PC-9 (cell line): ENCODE data around the gene CCL21. TPM values are rescaled to one million over a fixed set of nuclear protein-coding genes. Genes with fewer than 3 reads are reported as not detected.
"Not testable (repeated sequence)": the region's sequence is repeated elsewhere in the genome, so short reads cannot be mapped to it uniquely, and the experiment has no call there.

Experiments used
- Bru-seq: library from RNA; stranded (reverse); fragments of 400-500 nt; gene quantifications from one replicate; lab custom pipeline; 2021; lab: Mats Ljungman, UMichigan
- BruChase-seq, 2 experiments: library from RNA; stranded (reverse); fragments of 400-500 nt; gene quantifications; one replicate each; lab custom pipeline; 2021; lab: Mats Ljungman, UMichigan
- BruUV-seq: library from RNA; stranded (reverse); fragments of 400-500 nt; replicated peaks from 2 replicates; lab custom pipeline; 2021; lab: Mats Ljungman, UMichigan
- CTCF ChIA-PET: fragments of 300-600 bp; sonication (Branson Sonifier 250); formaldehyde crosslinking; loops from one replicate; lab custom pipeline; 2022; ENCODE audit warnings: antibody characterized with exemption; lab: Charles Lee
- POLR2A ChIA-PET: fragments of 300-600 bp; sonication (Branson Sonifier 250); formaldehyde crosslinking; loops from one replicate; lab custom pipeline; 2022; ENCODE audit warnings: antibody characterized with exemption; ENCODE audit not compliant: unreplicated experiment; lab: Charles Lee
- DNase-seq, 2 experiments: peaks; one replicate each; pipeline versions ENCODE4 v3.0.0 to v3.0.0-alpha.2; 2015 to 2022; ENCODE audit warnings: mixed read lengths in 1 of 2
- H2AFZ ChIP-seq: fragments of 200-600 bp; sonication (generic); 2 replicates; pipeline ENCODE4 v1.8.1; 2017; ENCODE audit warnings: antibody characterized with exemption
- H3F3A ChIP-seq: fragments of 200-600 bp; sonication (generic); 2 replicates; pipeline ENCODE4 v1.8.1; 2017; ENCODE audit warnings: antibody characterized with exemption, mild to moderate bottlenecking, low read depth; ENCODE audit not compliant: insufficient read depth
- H3K27ac ChIP-seq: fragments of 200-600 bp; sonication (generic); 2 replicates; pipeline ENCODE4 v1.6.1; 2016; ENCODE audit warnings: mixed run types
- H3K27me3 ChIP-seq: fragments of 200-600 bp; sonication (generic); 2 replicates; pipeline ENCODE4 v1.6.1; 2016; ENCODE audit warnings: low read depth, mixed run types; ENCODE audit not compliant: insufficient read depth
- H3K36me3 ChIP-seq: fragments of 200-600 bp; sonication (generic); 2 replicates; pipeline ENCODE4 v1.6.1; 2016; ENCODE audit warnings: low read depth, mixed run types
- H3K4me1 ChIP-seq: fragments of 200-600 bp; sonication (generic); replicated peaks from 2 replicates; pipeline ENCODE4 v1.6.1; 2016; ENCODE audit warnings: mixed run types; ENCODE audit not compliant: insufficient read depth
- H3K4me2 ChIP-seq: fragments of 200-600 bp; sonication (generic); 2 replicates; pipeline ENCODE4 v1.6.1; 2017; ENCODE audit warnings: mixed run types
- H3K4me3 ChIP-seq: fragments of 200-600 bp; sonication (generic); 2 replicates; pipeline ENCODE4 v1.6.1; 2016; ENCODE audit warnings: mixed run types
- H3K79me2 ChIP-seq: fragments of 200-600 bp; sonication (generic); 2 replicates; pipeline ENCODE4 v1.6.1; 2017; ENCODE audit warnings: low read depth, mixed run types
- H3K9me2 ChIP-seq: fragments of 200-600 bp; sonication (generic); 2 replicates; pipeline ENCODE4 v1.8.1; 2017; ENCODE audit warnings: mild to moderate bottlenecking; ENCODE audit not compliant: insufficient read depth
- H3K9me3 ChIP-seq: fragments of 200-600 bp; sonication (generic); 2 replicates; pipeline ENCODE4 v1.8.1; 2016; ENCODE audit warnings: low read depth; ENCODE audit not compliant: insufficient read depth
- H4K20me1 ChIP-seq: fragments of 200-600 bp; sonication (generic); 2 replicates; pipeline ENCODE4 v1.8.1; 2017; ENCODE audit not compliant: insufficient read depth
- CTCF ChIP-seq: fragments of 200-600 bp; sonication (generic); conservative IDR thresholded peaks from 2 replicates; pipeline ENCODE4 v1.6.1; 2017; ENCODE audit warnings: mixed run types, antibody characterized with exemption, mild to moderate bottlenecking, moderate library complexity
- EZH2 ChIP-seq: fragments of 200-600 bp; sonication (generic); IDR thresholded peaks from 2 replicates; pipeline ENCODE4 v1.8.0; 2017; ENCODE audit warnings: antibody characterized with exemption, low read depth
- intact Hi-C: fragments of 100-400 bp; cut with micrococcal nuclease; formaldehyde crosslinking; loops from one replicate; pipeline ENCODE4 v1.10.0; 2022; ENCODE audit not compliant: unreplicated experiment
- long read RNA-seq: library from polyadenylated mRNA; stranded (forward); transcript quantifications from one replicate; pipeline ENCODE4 v2.0.0, GENCODE V29; 2022
- total RNA-seq: library from RNA; stranded (reverse); gene quantifications from 2 replicates; pipeline ENCODE4 v1.2.3, GENCODE V29; 2021

The CCL21 gene
- total RNA-seq (not detected in 2 replicates), Bru-seq, nascent RNA (not detected), BruChase-seq, experiment 1, labeled RNA remaining after a 2-hour chase (not detected), BruChase-seq, experiment 2, labeled RNA remaining after a 6-hour chase (not detected)
- long read RNA-seq: 0 reads

GRCh38 chr9:34710023-34710422, at the start of gene CCL21:
Gene CCL21 (minus strand): TSS chr9:34710136. CDS start chr9:34710066, 70 bp downstream.
- intact Hi-C loops: no loop called here
- POLR2A ChIA-PET: no interaction called here

GRCh38 chr9:34759432-34760134, 49.6 kb upstream of the CCL21 start:
- no peaks in the 10 kb centered on the region for H3F3A ChIP-seq
- no peaks in the 10 kb centered on the region for H3K79me2 ChIP-seq
- H2AFZ ChIP-seq: no peak overlapping the region
- BruUV-seq: no TSS peak
- H3K27me3 ChIP-seq: peaks cover 11% of the 10 kb centered on the region; the same call in 1 of the 2 replicates
- H4K20me1 ChIP-seq: no peaks in the 10 kb centered on the region
- no peak overlapping the region for H3K4me3 ChIP-seq
- H3K9me2 ChIP-seq: no peaks in the 10 kb centered on the region
- DNase-seq: no peak
- H3K4me2 ChIP-seq: no peak overlapping the region
- TF ChIP-seq CTCF: no peak
- no peak for TF ChIP-seq EZH2
- H3K4me1 ChIP-seq: no peaks in the 10 kb centered on the region
- intact Hi-C loops: no loop called here
- H3K27ac ChIP-seq: no peak overlapping the region
- POLR2A ChIA-PET: no interaction called here
- H3K36me3 ChIP-seq: no peaks in the 10 kb centered on the region
- CTCF ChIA-PET: interaction anchor here (0.6 kb wide), 1 partner anchor 174 kb away, joined by 5 read pairs; no protein-coding TSS in a partner anchor
- no peaks in the 10 kb centered on the region; the same call in 1 of the 2 replicates for H3K9me3 ChIP-seq

More at GRCh38 chr9:34710023-34710422, at the start of gene CCL21:
- no peak within 1 kb of the TSS for H2AFZ ChIP-seq
- H3K4me2 ChIP-seq: no peak within 1 kb of the TSS
- H3K27me3 ChIP-seq: no peaks in the 10 kb centered on the region
- no peaks in the 10 kb centered on the region for H3K9me2 ChIP-seq
- H3K4me1 ChIP-seq: no peaks in the 10 kb centered on the region
- H3F3A ChIP-seq: no peaks in the 10 kb centered on the region
- H4K20me1 ChIP-seq: no peaks in the 10 kb centered on the region
- CTCF ChIA-PET: no interaction called here
- H3K4me3 ChIP-seq: no peak within 1 kb of the TSS
- H3K79me2 ChIP-seq: no peaks in the 10 kb centered on the region
- no peak for DNase-seq
- H3K36me3 ChIP-seq: no peaks in the 10 kb centered on the region
- no peak within 1 kb of the TSS for H3K27ac ChIP-seq
- H3K9me3 ChIP-seq: no peaks in the 10 kb centered on the region
- no TSS peak for BruUV-seq
- TF ChIP-seq CTCF: no peak
- TF ChIP-seq EZH2: no peak

DNA sequence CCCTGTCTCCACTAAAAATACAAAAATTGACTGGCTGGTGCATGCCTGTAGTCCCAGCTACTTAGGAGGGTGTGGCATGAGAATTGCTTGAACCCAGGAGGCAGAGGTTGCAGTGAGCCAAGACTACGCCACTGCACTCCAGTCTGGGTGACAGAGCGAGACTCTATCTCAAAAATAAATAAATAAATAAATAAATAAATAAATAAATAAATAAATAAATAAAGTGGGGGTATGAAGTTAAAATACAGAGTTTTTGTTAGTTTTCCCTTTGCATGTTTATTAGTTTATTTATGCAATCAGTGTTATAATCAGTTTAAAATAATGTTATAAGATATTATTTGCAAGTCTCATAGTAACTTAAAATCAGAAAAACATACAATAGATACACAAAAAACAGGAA, 40.4 kb upstream of the CCL21 start:
- H4K20me1 ChIP-seq, intact Hi-C loops, H3K4me2 ChIP-seq, DNase-seq, H3K27ac ChIP-seq, H2AFZ ChIP-seq, H3K4me3 ChIP-seq, H3K79me2 ChIP-seq, H3K9me3 ChIP-seq, POLR2A ChIA-PET, CTCF ChIA-PET, H3K9me2 ChIP-seq, H3K36me3 ChIP-seq, H3K27me3 ChIP-seq, BruUV-seq: not testable (repeated sequence)
- peaks cover 10% of the 10 kb centered on the region; the same call in 1 of the 2 replicates for H3F3A ChIP-seq
- H3K4me1 ChIP-seq: peaks cover 19% of the 10 kb centered on the region
